HG02981 (cell line): ENCODE measurements around the gene TAMALIN.

Experiments used
- ATAC-seq: cut with Tn5 transposase; IDR thresholded peaks from one replicate; pipeline ENCODE4 v1.9.1; 2021; ENCODE audit warnings: mild to moderate bottlenecking, moderate library complexity; ENCODE audit not compliant: unreplicated experiment

Gene TAMALIN

DNA sequence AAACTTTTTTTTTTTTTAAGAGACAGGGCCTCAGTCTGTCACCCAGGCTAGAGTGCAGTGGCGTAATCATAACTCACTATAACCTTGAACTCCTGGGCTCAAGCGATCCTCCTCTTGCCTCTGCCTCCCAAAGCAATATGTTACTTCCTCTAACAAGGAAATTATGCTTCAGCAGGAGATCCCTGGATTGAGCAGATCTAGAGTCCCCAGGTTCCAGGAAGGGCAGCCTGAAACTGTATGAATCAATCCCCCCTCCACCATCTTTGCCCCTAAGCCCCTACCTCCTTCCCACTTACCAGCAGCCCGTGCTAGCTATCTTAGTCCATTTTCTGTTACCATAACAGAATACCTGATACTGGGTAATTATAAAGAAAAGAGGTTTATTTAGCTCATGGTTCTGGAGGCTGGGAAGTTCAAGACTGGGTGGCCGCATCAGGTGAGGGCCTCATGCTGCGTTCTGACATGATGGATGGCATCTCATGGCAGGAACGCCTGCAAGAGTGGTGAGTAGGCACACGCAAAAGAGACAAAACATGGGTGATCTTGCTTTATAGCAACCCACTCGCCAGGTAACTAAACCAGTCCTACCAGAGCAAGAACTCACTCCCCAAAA lies 5.0 kb downstream of the TAMALIN start:
- no peak for ATAC-seq

DNA sequence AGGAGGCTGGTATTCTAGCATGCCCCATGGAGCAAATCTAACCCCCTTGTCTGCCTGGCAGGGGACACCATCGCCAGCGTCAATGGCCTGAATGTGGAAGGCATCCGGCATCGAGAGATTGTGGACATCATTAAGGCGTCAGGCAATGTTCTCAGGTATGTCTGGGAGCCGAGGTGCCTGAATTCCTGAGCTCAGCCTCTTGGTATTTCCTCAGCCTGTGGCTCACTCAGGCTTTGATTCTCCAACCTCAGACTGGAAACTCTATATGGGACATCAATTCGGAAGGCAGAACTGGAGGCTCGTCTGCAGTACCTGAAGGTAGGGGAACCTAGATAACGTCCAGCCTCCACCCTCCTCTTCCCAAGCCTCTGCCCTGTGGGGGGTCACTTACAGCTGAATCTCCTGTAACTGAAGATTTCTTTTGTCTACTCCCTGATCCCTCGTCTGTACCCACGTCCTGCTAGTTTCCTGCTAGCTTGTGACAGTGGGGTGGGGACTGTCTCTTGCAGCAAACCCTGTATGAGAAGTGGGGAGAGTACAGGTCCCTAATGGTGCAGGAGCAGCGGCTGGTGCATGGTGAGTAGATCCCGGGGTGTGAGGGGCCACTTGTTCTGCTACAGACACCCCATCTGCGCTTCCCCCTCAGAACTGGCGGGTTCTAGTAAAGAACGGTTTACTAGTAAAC lies 7.0 kb downstream of the TAMALIN start:
- no peak for ATAC-seq

DNA sequence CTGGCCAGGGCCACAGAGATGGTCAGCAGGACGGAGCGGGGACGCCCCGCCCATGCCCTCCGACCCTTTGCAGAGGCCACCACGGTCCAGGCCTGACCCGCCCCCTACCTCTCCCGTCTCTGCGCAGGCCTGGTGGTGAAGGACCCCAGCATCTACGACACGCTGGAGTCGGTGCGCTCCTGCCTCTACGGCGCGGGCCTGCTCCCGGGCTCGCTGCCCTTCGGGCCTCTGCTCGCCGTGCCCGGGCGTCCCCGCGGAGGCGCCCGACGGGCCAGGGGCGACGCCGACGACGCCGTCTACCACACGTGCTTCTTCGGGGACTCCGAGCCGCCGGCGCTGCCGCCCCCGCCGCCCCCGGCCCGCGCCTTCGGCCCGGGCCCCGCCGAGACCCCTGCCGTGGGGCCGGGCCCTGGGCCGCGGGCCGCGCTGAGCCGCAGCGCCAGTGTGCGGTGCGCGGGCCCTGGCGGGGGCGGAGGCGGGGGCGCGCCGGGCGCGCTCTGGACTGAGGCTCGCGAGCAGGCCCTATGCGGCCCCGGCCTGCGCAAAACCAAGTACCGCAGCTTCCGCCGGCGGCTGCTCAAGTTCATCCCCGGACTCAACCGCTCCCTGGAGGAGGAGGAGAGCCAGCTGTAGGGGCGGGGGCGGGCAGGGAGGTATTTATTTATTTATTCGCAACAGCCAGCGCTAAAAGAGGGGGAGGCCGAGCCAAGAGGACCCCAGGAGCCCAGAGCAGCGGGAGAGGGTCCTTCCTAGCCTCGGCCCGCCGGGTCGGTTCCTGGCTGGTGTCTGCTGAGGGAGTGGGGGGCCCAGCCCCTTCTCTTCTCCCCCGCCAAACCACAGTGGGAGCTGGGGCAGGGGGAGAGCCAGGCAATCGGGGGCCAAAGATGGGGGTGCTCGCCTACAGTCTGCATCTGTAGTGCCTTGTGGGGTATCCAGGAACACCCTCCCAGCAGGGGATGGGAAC lies 8.1 kb downstream of the TAMALIN start:
- ATAC-seq = no peak

DNA sequence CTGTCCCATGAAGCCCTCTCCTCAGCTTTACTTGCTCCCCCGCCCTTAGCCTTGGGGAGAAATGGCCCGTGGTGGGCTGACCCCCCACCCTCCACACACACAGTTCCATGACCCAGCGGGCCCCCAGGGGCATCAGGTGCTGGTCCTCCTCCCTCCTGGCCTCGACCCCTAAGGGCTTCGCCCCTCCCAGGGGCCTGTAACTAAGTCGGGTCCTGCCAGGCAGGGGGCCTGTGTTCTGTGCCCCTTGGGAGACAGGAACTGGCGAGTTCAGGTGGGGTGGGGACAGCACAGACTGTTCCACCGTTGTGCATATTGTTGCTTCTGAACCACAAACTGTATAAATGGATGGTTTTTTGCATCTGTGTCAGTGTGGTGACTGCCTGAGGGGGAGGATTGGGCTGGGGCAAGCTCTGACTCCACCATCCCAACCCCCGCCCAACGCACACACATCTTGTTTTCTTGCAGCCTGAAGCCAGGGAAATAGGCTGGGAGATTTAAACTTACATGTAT lies 8.8 kb downstream of the TAMALIN start:
- no peak for ATAC-seq

DNA sequence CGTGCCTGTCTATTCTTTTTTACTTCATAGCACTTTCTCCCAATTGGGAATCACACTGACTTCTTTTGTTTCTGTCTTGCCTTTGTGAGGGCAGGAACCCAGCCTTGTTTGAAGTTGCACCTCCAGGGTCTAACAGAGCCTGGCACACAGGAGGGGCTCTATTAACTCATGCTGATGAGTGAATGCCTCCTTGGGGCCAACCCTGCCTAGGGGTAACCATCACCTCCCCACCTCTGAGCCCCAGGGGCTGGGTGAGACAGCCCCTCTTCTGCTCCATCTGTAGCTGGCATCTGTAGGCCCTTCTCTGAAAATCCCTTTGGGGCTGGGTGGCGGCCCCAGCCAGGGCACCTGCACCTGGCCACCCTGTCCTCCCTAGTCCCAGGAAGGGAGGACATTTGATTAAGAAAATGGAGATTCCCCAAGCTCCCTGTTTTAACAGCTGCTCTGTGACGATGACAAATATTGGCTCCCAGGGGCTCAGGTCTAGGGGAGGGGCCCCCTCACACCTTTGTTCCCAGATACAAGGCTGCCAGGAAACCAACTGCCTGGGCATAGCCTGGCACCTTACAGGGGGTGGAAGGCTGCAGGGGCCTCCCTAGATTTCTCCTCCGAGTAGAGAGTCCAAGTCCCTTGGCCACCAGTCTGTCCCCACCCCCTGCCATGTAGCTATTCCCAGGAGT lies 11.8 kb downstream of the TAMALIN start:
- ATAC-seq = no peak

DNA sequence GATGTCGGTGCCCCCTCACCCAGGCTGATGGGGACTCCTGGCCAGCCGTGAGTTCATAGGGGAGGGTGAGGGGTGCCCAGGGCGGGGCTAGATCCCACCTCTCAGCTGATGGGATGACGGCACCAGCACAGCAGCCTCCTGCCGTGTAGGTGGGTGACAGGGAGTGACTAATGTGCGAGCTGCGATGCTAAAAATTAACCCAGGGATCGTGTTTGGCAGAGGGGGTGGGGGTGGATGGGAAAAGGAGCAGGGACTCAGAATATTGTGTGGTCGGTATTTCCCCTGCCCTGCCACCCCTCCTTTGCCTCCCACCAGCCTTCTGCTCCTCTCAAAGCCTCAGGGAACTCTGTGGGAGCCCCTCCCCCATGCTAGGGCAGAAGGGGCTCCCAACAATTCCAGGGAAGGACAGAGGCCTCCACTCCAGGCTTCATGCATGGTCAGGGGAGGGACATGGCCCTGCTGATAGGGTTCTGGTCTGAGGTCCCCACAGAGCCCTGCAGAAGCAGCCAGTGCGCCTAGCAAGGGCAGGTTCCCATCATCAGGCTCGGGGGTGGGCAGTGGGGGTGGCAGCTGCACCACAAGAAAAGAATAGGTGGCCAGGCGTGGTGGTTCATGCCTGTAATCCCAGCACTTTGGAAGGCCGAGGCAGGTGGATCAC lies 12.5 kb downstream of the TAMALIN start:
- no peak for ATAC-seq

DNA sequence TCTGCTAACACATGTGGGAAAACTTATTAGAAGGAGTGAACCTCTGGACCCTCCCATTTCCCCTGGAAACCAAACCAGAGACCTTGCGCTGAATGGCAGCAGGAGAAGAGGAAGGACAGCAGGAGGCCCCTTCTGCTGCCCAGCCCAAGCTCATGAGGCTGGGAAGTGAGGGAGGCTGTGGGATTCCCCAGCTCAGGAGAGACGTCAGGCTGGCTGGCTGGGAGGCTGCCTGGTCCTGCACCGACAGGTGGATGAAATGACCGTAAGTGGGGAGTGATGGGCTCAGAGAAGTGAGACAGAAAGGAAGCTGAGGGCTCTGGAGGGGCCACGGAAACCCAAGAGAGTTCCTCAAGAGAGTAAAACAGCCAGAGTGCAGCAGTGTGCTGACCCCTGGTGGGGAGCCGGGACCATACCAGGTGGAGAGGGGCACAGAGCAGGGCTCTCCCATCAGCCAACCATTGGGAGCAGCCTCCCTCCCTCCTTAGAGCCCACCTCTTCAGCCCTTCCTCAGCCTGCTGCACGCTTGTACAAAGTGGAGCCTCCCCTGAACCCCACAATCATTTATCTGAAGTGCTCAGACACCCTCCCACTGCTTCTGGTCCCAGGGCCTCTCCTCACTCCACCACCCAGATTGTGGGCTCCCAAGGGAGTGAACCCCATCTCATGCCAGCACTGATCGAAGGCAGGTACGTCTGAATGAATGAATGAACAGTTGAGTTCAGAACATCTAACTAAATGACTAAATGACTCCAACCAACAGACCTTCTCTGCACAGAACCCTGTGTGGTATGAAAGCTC lies 14.0 kb downstream of the TAMALIN start:
- ATAC-seq = peak; percentile 46

DNA sequence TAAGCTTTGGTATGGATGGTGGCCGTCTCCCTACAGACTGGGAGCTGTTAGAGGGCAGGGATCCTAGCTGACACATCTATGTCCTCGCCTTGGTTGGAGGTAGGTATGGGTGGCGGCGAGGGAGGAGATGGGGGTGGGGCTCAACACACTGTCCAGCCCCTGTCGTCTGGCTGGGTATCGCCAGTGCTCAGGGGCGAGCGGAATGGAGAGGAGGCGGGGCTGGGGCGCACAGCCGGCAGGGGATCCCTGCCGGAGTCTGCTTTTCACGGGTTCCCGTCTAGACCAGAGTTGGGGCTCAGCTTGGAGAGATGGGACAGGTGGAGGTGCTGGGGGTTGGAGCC lies 16.1 kb downstream of the TAMALIN start:
- no peak for ATAC-seq

DNA sequence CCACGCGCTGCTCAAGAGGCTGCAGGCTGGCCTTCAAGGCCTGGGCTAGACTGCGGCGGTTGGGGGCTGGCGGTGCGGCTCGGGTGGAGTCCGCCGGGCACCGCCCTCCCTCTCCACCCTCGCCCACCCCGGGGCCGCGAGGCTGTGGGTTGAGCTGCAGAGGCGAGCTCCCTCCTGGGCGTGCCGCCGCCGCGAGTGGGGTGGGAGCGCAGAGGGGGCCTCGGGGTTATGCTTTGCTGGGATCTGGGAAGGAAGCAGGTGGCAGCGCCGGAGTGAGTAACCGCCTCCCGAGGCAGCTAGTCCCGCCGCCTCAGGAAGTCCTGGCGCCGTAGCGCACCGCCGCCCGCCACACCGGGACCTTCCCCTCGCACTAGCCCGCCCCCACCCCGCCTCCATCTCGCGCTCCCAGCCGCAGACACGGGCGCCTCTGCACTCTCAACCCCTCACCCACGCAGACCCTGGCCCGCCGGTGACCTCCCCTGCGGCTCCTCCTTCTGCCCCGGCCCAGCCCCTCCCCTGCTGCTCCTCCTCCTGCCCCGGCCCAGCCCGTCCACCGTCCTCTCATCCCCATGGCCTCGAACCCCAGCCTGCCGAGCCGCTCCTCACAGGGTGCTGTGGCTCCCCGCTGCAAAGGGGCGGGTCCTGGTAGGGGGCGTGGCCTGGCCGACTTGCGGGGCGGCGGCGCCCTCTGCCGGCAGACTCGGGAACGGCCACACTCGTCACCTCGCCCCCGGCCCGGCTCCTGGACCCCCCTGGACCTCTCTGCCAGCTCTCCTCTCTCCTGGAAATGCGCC lies 16.6 kb downstream of the TAMALIN start:
- ATAC-seq = peak; percentile 39

DNA sequence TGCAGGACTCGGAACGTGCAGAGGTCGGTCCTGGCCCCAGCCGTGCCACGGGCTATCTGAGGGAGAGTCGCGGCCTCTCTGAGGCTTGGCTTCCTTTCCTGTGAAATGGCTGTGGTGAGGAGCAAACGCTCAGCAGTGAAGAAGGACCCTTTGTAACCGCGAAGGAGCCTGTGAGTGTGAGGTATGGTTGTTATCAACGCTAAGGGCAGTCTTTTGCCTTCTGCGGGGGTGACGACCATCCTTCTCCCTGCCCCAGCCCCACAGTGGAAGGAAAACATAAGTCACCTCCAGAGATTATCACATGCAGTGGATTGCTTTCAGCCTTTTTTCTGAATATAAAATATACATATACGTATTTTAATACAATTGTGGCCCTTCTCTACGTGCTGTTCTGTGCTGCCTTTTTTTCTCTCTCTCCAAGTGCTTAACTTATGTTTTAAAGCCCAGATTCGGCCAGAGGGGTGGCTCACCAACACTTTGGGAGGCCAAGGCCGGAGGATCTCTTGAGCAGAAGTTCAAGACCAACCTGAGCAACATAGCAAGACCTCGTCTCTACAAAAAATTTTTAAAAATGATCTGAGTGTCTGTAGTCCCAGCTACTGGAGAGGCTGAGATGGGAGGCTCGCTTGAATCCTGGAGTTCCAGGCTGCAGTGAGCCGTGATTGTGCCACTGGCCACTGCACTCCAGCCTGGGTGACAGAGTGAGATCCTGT lies 17.4 kb downstream of the TAMALIN start:
- ATAC-seq = peak; percentile 2

DNA sequence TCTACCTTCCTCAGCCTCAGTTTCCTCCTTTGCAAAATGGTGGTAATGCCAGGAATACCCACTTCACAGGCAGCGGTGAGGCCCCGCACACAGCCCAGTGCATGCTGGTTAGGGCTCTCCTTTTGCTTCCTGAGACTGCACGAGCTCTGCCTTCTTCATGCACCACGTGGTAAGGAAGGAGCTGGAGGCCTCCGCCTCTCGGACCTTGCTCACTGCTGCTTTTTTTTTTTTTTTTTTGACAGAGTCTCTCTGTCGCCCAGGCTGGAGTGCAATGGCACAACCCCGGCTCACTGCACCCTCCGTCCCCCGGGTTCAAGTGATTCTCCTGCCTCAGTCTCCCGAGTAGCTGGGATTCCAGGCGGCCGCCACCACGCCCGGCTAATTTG lies 18.1 kb downstream of the TAMALIN start:
- ATAC-seq = no peak

DNA sequence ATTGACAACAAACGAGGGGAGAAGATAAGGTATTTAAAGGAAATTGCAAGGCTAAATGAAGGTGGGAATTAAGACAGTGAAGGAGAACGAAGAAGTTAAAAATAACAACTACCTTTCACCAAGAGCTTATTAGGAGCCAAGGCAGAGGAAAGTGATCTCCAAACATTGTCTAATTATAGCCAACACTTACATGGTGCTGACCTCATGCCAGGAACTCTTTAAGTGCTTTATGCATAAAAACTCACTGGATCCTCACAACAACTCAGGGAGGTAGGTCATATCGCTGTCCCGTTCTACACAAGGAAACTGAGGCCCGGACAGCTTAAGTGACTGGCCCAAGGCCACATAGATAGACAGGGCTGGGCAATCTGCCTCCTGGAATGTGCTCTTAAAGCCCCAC lies 19.5 kb downstream of the TAMALIN start:
- ATAC-seq = no peak

DNA sequence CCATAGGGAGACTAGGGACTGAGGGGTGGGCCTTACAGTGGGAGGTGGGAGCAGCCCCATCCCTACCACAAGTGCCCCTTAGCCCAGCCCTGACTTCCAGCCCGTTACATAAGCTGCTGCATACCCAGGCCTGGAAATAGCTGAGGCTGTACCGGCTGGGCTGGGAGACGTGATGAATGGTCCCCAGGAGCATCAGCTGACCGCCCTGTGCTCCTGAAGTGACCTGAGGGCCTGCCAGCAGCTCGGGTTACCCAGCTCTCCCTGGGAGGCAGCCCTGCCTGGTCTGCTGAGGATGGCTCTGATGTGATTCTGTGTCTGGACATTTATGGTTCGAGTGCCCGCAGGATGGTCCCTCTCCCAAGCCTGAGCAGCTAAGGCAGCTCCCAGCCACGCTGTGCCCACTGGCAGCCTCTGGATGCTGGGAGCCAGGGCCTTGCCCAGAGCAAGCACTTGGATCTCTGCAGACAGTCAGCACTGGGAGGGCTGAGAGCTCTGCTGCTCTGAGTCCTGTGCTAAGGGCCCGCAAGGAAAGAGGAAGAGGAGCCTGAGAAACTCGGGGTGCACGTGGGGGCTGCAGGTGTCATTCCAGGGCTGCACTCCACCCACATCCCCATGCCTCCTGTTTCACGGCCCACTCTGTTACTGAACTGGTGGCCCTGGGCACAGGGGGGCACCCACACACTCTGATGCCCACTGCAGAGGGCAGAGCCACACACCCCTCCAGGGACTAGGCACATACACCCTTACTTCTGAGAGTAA lies 20.5 kb downstream of the TAMALIN start:
- ATAC-seq = no peak

DNA sequence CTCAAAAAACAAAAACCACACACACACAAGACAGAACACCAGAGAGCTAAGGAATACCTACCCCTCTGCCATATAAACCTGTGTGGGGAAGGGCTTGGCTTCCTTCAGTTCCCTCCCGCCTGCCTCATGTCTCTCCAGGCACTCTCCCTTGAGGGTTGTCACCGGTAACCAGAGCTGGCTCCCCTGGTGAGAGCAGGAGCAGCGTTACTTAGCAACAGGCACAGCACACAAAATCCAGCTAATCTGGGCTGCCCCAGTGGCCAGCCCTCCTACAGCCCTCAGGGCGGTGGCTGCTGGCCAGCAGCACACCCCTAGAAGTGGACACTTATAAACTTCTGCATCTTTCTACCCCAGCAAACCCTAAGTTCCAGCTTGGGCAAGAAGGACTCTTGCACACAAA lies 22.9 kb downstream of the TAMALIN start:
- no peak for ATAC-seq

DNA sequence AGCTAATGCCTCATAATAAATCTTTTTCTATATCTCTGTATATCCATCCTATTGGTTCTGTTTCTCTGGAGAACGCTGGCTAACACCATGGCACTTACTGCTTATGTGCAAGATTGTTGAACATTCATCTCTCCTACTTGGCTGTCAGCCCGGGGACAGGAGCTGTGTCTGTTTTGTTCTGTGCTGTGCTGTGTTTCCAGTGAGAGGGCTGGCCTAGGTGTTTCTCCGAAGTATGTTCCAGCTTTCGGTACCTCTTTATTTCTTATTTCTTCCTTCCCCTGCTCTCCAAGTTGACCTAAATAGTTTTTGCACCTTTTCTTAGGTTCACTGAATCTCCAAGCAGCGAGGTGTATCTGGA lies 25.7 kb downstream of the TAMALIN start:
- ATAC-seq = no peak

DNA sequence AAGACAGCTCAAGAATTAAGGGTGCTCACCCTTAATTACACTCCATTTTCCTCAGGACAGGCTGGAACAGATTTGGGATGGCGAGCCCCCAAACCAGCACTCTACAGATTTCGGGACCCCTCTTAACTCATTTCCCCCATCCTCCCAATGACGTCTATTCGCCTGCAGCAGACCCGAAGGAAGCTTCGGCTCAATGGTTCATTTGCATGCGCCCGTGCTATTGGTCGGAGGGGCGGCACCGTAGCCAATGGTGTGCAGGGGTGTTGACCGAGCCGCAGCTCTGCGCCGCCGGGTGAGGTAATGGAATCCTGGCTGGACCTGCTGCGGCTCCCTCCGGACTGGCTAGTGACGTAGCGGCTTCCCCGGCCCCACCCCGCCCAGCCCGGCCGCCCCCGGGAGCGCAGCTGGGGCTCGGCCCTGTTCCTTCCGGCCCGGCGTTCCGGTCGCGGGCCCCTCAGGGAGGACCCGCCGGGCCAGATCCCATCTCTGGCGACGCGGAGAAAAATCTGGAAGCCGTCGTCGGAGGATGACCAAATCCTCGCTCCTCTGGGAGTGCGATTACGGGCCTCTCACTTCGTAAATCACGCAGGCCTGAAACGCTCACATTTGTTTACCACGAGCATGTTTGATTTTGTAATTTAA lies 26.2 kb downstream of the TAMALIN start:
- peak; percentile 93 for ATAC-seq

DNA sequence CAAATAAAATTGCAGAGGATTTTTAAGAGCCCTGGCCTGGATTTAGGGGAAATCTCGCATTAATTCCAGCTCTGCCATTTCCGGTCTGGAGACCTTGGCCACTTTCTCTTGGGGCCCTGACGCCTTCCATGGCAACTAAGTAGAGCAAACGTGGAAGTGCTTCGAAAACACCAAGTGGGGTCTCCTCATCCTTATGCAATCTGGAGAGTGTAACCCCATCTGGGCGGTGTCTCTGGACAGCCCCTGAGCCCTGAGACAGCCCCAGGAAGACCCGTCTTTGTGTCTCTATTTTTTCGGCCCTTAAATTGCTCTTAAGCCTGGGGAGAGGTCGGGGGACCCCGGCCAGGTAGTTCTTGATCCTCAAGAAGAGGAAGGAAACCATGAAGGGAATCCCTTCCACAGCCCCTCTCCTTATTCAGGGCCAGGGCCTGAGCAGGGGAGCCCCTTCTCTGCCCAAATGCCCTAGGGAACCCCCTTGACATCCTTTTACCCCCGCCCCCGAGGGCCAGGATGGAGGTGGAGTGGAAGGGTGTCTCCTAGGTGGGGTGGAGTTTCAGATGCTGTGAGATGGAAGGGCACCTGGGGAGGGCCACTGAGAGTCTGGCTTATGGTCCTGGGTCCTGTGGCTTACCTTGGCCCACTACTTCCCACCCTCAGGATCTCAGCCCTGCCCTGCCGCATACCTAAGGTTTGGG lies 26.8 kb downstream of the TAMALIN start:
- ATAC-seq = no peak
